Dermis microvascular lymphatic vessel endothelial cell (primary cell): ENCODE measurements around the gene ASGR2. TPM values are rescaled to one million over a fixed set of nuclear protein-coding genes. Genes with fewer than 3 reads are reported as not detected.
A peak's percentile ranks its signal among the peaks of the same experiment; 100 is the strongest.

Experiments used
- DNase-seq, 2 donors: peaks; one replicate each; pipeline versions ENCODE4 v3.0.0 to v3.0.0-alpha.2; 2010; ENCODE audit warnings: low read depth in 2 of 2
- total RNA-seq: library from RNA; depleted of rRNA; stranded (reverse); fragments of >200 nt; gene quantifications from 2 replicates; pipeline ENCODE4 v1.2.1, GENCODE V29; 2014

ASGR2 gene
- total RNA-seq, 1 donor from 2014 or later, result under 0.01 TPM

- no peak for DNase-seq
Measured at GRCh38 chr17:7064261-7064660, 50.4 kb downstream of the ASGR2 start.

DNA sequence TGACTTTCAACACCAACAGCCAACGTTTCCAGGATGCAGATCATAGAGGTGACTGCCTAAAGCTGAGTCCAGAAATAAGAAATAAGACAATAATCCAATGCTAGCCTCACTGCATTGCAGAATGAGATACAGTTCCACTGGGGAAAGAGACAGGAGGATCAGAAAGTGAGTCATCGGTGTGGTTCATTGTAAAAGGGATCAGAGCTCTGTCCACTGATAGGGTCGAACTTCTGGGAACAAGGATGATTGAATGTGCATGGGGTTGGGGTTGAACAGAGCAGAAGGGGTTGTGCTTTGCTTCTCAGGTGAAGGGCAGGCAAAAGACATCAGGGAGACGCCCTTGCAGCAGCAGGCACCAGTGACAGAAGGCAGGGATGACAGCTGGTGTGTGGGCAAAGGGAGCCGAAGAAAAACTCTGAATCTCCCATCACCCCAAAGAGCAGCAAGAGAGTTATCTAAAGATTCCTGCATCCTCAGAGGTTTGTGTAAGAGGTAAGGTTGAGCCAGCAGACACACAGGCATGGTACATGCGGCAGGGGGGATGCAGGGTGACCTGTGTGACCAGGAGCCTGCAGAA, 51.0 kb downstream of the ASGR2 start:
- peak in 1 of 2 donors; percentile 23 for DNase-seq

DNA sequence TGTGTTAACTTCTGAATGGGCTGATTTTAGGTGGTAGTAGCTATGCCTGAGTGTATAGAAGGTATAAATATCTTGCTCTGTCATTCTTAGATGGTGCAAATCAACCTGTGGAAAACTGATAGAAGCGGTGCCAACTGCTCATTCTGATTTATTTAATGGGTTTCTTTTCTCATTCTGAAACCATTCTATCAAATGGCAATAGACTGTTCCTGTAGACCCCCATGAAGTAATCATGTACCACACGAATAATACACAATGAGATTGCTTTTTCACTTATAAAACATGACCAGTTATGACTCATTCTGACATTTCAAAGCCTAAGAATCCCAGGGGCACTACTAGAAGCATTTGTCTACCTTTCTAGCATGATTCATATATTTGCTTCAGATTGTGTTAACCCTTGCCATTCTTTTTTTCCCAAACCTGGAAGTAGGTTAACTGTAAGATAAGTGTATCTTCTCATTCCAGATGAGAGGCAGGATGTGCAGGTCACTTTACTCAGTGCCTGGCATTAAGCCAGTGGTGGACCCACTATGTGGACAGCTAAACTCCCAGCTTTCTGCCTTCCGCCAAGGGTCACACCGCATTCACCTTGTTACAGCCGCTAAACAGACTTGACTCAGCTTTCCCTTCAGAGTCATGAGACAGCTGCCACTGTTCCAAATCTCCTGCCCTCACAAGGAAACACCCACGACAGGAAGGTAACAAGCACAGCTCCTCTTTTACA, 54.3 kb downstream of the ASGR2 start:
- DNase-seq, result peak; percentile 78 to 100

GRCh38 chr17:7058831-7059447, 55.7 kb downstream of the ASGR2 start:
- peak; percentile 52 to 96 for DNase-seq

DNA sequence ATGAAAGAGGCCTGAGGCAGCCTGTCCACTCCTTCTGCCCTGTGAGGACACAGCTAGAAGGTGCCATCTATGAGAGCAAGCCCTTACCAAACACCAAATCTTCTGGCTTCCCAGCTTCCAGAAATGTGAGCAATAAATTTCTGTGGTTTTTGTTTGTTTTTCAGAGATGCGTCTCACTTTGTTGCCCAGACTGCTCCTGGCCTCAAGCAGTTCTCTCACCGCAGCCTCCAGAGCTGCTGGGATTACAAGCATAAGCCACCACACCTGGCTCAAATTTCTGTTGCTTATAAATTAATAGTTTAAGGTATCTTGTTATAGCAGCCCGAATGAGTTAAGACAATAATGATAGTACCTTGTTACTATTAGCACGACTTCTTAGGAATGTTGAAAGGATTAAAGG, 58.2 kb downstream of the ASGR2 start:
- no peak for DNase-seq

Other genes with a start within 250 kb of the ASGR2 start
- gene ALOX12, start 118.8 kb downstream of the ASGR2 start, total RNA-seq, result not detected in 2 replicates
- 42.9 and 71.4 TPM in 2 replicates for gene RNASEK, start 102.2 kb downstream of the ASGR2 start, total RNA-seq
- 57.9 and 85.0 TPM in 2 replicates for gene BCL6B, start 91.8 kb downstream of the ASGR2 start, total RNA-seq
- gene SLC16A13, start 78.8 kb downstream of the ASGR2 start, total RNA-seq, result 1.4 and 2.0 TPM in 2 replicates
- 1.0 and 1.9 TPM in 2 replicates for gene SLC16A11, start 70.7 kb downstream of the ASGR2 start, total RNA-seq
- gene CLEC10A, start 34.6 kb downstream of the ASGR2 start, total RNA-seq, result 1.8 and 3.5 TPM in 2 replicates
- gene ASGR1, start 64.5 kb upstream of the ASGR2 start, total RNA-seq, result 14.8 and 26.2 TPM in 2 replicates
- gene DLG4, start 105.0 kb upstream of the ASGR2 start, total RNA-seq, result 5.3 and 11.4 TPM in 2 replicates
- gene ACADVL, start 105.1 kb upstream of the ASGR2 start, total RNA-seq, result 219 and 341 TPM in 2 replicates
- 28.6 and 37.0 TPM in 2 replicates for gene DVL2, start 119.7 kb upstream of the ASGR2 start, total RNA-seq
- gene PHF23, start 124.6 kb upstream of the ASGR2 start, total RNA-seq, result 29.7 and 45.6 TPM in 2 replicates
- 92.6 and 197 TPM in 2 replicates for gene GABARAP, start 127.6 kb upstream of the ASGR2 start, total RNA-seq
- gene CTDNEP1, start 136.9 kb upstream of the ASGR2 start, total RNA-seq, result 25.9 and 35.5 TPM in 2 replicates
- gene ELP5, start 137.4 kb upstream of the ASGR2 start, total RNA-seq, result 31.8 and 34.6 TPM in 2 replicates
- 1.0 and 2.7 TPM in 2 replicates for gene CLDN7, start 147.7 kb upstream of the ASGR2 start, total RNA-seq
- gene SLC2A4, start 166.9 kb upstream of the ASGR2 start, total RNA-seq, result 0.76 and 0.90 TPM in 2 replicates
- 0.25 and 0.26 TPM in 2 replicates for gene YBX2, start 179.8 kb upstream of the ASGR2 start, total RNA-seq
- 540 and 622 TPM in 2 replicates for gene EIF5A, start 192.8 kb upstream of the ASGR2 start, total RNA-seq
- gene GPS2, start 200.5 kb upstream of the ASGR2 start, total RNA-seq, result 19.1 and 28.3 TPM in 2 replicates
- 9.1 and 15.0 TPM in 2 replicates for gene NEURL4, start 214.5 kb upstream of the ASGR2 start, total RNA-seq
- gene ACAP1, start 221.7 kb upstream of the ASGR2 start, total RNA-seq, result 0.26 and 1.0 TPM in 2 replicates
- 2.3 and 3.4 TPM in 2 replicates for gene KCTD11, start 237.3 kb upstream of the ASGR2 start, total RNA-seq
- not detected in 2 replicates for gene TMEM95, start 240.3 kb upstream of the ASGR2 start, total RNA-seq